HG03196 (cell line): Measurements from ENCODE around the gene ZNF823.

ENCODE experiments used
- ATAC-seq: cut with Tn5 transposase; IDR thresholded peaks from one replicate; pipeline ENCODE4 v1.9.1; 2021; ENCODE audit not compliant: unreplicated experiment

The ZNF823 gene

DNA sequence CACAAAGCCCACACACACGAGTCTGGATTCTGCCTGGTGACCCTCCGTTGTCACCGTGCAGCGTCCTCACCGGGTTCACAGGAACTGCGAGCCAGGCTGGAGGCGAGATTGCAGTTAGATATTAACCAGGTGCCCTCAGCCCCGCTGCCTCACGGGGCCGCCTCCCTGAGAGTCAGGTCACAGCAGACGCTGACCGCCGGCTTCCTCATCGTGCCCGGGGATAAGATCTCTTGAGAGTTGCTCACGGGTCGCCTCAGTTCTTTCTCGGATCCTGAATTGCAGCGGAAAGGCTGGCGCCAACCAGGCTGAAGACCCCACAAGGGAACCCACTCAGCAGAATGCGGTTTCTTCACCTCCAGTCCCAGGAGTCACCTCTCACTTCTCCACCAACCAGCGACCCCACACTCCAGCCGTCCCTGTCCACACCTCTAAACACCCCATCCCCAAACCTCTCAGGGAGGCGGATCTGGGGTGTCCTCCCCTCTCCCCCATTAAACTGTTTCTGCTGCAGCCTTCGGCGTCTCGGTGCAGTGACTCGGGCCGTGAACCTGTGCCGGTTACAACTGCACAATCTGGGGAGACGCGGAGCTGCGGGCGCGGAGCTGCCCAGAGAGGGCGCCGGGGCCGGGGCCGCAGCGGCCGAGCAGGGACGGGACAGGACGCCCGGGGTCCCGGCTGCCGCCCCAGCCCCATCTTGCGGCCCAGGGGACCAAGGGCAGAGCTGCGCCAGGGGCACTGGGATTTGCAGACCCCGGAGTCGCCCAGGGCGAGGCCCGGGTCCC is 591 bp downstream of the ZNF823 start:
- ATAC-seq, result peak; percentile 33

DNA sequence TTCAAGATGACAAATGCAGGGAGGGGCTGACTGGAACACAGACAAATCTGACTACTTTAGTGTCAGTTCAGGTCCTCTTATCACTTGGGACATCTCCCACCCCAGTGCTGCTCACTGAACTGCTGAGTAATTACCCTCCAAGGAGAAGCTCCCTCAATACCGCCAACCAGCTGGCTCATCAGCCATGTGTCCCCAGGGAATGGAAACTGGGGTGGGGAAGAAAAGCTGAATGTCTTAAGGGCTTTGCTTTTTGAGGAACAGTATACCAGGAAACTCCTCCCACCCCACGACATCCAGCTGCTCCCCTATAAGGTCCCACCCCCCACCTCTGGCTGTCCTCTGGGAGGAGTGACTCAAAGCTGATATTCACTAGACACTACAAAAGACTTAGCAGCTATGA is 2.0 kb downstream of the ZNF823 start:
- ATAC-seq, result no peak

GRCh38 chr19:11735375-11735774 is 3.4 kb downstream of the ZNF823 start:
- ATAC-seq, result no peak

GRCh38 chr19:11729586-11729985 is 9.2 kb downstream of the ZNF823 start:
- ATAC-seq, result no peak

DNA sequence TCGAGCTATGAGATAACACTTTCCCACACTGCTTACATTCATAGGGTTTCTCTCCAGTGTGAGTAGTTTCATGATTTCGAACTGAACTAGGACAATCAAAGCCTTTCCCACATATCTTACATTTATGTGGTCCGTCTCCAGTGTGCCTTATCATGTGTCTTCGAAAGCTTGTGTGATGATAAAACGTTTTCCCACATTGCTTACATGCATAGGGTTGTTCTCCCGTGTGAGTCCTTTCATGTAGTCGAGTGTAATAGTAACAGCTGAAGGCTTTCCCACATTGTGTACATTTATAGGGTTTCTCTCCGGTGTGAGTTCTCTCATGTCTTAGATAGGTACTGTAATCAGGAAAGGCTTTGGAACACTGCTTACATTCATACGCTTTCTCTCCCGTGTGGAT is 16.3 kb downstream of the ZNF823 start:
- no peak for ATAC-seq

- no peak for ATAC-seq
Measured at GRCh38 chr19:11721681-11722080, 17.1 kb downstream of the ZNF823 start.

GRCh38 chr19:11710313-11710712 is 28.4 kb downstream of the ZNF823 start:
- no peak for ATAC-seq

DNA sequence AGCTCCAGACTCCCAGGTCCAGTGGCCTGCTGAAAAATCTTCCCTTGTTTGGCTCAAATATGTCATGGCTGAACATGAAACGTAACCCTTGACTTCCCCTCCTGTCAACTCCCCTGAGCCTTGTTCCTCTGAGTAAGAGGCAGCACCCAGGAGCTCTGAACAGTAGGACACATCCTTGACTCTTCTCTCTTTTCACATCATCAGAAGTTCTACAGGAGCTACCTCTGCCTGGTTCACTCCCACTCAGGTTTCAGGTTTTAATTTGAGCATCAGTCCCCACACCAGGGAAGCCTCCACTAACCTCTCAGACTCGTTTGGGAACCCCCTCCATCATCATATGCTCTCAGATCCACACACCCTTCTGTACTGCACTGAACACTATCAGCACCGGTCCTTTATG is 30.3 kb downstream of the ZNF823 start:
- no peak for ATAC-seq

DNA sequence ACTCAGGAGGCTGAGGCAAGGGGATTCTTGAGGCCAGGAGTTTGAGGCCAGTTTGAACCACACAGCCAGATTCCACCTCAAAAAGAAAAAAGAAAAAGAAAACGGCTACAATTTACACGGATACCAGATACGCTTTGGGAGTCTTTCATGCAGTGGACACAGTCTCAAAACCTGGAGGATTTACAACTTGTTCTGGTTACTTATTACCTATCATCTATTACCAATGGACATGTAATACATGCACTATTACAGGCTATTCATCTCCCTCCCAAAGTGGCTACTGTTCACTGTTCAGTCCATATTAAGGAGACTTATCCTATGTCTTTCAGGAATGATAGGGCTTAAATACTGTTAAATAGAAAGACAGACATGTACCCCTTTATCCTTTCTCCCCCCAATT is 33.3 kb downstream of the ZNF823 start:
- ATAC-seq, result no peak

- ATAC-seq, result no peak
Measured at GRCh38 chr19:11704626-11705025, 34.1 kb downstream of the ZNF823 start.

DNA sequence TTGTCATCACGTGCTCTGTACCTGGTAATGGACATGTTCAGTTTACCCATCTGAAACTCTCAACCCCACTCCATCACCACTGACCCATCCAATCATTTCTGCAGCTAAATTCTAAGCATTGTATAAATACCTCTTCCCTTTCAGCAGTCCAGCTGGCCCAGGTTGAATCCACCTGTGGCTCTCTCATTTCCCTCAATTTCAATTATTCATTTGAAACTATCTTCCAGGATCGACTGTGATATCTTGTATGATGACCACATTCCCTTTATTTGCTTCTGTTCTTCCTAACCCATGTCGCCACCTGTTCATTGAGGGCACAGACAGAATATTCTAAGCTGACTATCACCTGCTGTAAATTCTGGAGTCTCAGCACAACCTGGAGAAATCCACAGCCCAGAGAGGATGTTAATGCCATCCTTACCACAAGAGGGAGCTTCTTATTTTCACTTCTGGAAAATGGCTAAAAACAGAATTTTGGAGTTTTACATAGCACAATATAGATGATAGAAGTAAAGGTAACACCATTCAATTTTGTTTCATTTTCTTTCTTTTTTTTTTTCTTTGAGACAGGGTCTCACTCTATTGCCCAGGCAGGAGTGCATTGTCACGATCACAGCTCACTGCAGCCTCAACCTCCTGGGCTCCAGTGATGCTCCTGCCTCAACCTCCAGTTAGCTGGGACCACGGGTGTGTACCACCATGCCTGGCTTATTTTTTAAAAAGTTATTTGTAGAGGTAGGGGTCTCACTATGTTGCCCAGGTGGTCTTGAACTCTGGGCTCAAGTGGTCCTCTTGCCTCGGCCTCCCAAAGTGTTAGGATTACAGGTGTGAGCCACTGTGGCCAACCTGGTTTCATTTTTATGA is 38.6 kb downstream of the ZNF823 start:
- ATAC-seq, result no peak

DNA sequence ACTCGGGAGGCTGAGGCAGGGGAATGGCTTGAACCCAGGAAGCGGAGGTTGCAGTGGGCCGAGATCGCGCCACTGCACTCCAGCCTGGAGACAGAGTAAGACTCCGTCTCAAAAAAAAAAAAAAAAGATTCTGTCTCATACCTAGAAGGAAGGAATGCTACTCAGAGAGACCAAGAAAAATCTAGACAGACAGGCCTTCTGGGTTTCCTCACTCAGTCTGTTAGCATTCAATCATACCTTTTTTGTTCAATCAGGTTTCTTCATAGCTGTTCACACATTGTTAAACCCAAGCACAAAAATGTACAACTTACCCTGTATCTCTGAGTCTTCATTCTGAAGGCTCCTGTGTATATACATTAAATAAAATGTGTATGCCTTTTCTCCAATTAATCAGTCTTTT is 40.5 kb downstream of the ZNF823 start:
- ATAC-seq, result no peak

GRCh38 chr19:11697284-11697855 is 41.4 kb downstream of the ZNF823 start:
- no peak for ATAC-seq

- peak; percentile 77 for ATAC-seq
Measured at GRCh38 chr19:11694533-11695439, 44.0 kb downstream of the ZNF823 start.

DNA sequence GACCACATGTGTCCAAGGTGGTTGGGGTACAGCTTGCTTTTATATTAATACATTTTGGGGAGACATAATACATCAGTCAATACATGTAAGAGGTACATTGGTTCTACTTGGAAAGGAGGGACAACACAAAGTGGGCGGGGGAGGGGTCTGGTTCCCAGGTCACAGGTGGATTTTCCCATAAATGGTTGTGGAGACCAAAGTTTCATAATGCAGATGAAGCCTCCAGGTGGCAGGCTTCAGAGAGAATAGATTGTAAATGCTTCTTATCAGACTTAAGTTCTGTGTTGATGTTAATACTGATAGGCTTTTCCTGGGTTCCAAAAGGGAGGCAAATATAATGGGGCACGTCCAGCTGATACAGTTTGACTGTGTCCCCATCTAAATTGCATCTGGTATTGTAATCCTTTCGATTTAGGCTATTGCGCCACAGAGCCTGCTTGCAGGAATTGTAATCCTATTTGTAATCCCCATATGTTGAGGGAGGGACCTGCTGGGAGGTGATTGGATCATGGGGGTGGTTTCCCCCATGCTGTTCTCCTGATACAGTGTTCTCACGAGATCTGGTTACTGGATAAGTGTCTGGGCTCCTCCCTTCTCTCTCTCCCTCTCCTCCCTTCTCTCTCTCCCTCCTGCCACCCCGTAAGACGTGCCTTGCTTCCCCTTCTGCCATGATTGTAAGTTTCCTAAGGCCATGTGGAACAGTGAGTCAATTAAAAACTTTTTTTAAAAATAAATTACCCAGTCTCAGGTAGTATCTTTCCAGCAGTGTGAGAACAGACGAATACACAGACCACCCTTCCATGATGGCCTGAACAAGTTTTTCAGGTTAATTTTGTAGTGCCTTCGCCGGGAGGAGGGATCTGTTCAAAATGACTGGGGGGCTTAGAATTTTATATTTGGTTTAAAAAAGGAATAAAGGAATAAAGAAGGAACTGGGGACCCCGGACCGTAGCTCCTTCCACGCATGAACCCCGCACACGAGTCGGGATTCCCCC is 44.9 kb downstream of the ZNF823 start:
- ATAC-seq, result no peak

GRCh38 chr19:11692127-11692790 is 46.5 kb downstream of the ZNF823 start:
- no peak for ATAC-seq

GRCh38 chr19:11685676-11686650 is 52.8 kb downstream of the ZNF823 start:
- no peak for ATAC-seq
